PC-9 (cell line): ENCODE data around the gene NFE2L3. TPM values are rescaled to one million over a fixed set of nuclear protein-coding genes. Genes with fewer than 3 reads are reported as not detected.
A peak's percentile ranks its signal among the peaks of the same experiment; 100 is the strongest.
"Not testable (repeated sequence)": the region's sequence is repeated elsewhere in the genome, so short reads cannot be mapped to it uniquely, and the experiment has no call there.

Experiments
- BruUV-seq: library from RNA; stranded (reverse); fragments of 400-500 nt; replicated peaks from 2 replicates; lab custom pipeline; 2021; lab: Mats Ljungman, UMichigan
- CTCF ChIA-PET: fragments of 300-600 bp; sonication (Branson Sonifier 250); formaldehyde crosslinking; loops from one replicate; lab custom pipeline; 2022; ENCODE audit warnings: antibody characterized with exemption; lab: Charles Lee
- POLR2A ChIA-PET: fragments of 300-600 bp; sonication (Branson Sonifier 250); formaldehyde crosslinking; loops from one replicate; lab custom pipeline; 2022; ENCODE audit warnings: antibody characterized with exemption; ENCODE audit not compliant: unreplicated experiment; lab: Charles Lee
- DNase-seq, 2 experiments: peaks; one replicate each; pipeline versions ENCODE4 v3.0.0 to v3.0.0-alpha.2; 2015 to 2022; ENCODE audit warnings: mixed read lengths in 1 of 2
- H2AFZ ChIP-seq: fragments of 200-600 bp; sonication (generic); 2 replicates; pipeline ENCODE4 v1.8.1; 2017; ENCODE audit warnings: antibody characterized with exemption
- H3F3A ChIP-seq: fragments of 200-600 bp; sonication (generic); 2 replicates; pipeline ENCODE4 v1.8.1; 2017; ENCODE audit warnings: antibody characterized with exemption, mild to moderate bottlenecking, low read depth; ENCODE audit not compliant: insufficient read depth
- H3K27ac ChIP-seq: fragments of 200-600 bp; sonication (generic); 2 replicates; pipeline ENCODE4 v1.6.1; 2016; ENCODE audit warnings: mixed run types
- H3K27me3 ChIP-seq: fragments of 200-600 bp; sonication (generic); 2 replicates; pipeline ENCODE4 v1.6.1; 2016; ENCODE audit warnings: low read depth, mixed run types; ENCODE audit not compliant: insufficient read depth
- H3K36me3 ChIP-seq: fragments of 200-600 bp; sonication (generic); 2 replicates; pipeline ENCODE4 v1.6.1; 2016; ENCODE audit warnings: low read depth, mixed run types
- H3K4me1 ChIP-seq: fragments of 200-600 bp; sonication (generic); replicated peaks from 2 replicates; pipeline ENCODE4 v1.6.1; 2016; ENCODE audit warnings: mixed run types; ENCODE audit not compliant: insufficient read depth
- H3K4me2 ChIP-seq: fragments of 200-600 bp; sonication (generic); 2 replicates; pipeline ENCODE4 v1.6.1; 2017; ENCODE audit warnings: mixed run types
- H3K4me3 ChIP-seq: fragments of 200-600 bp; sonication (generic); 2 replicates; pipeline ENCODE4 v1.6.1; 2016; ENCODE audit warnings: mixed run types
- H3K79me2 ChIP-seq: fragments of 200-600 bp; sonication (generic); 2 replicates; pipeline ENCODE4 v1.6.1; 2017; ENCODE audit warnings: low read depth, mixed run types
- H3K9me2 ChIP-seq: fragments of 200-600 bp; sonication (generic); 2 replicates; pipeline ENCODE4 v1.8.1; 2017; ENCODE audit warnings: mild to moderate bottlenecking; ENCODE audit not compliant: insufficient read depth
- H3K9me3 ChIP-seq: fragments of 200-600 bp; sonication (generic); 2 replicates; pipeline ENCODE4 v1.8.1; 2016; ENCODE audit warnings: low read depth; ENCODE audit not compliant: insufficient read depth
- H4K20me1 ChIP-seq: fragments of 200-600 bp; sonication (generic); 2 replicates; pipeline ENCODE4 v1.8.1; 2017; ENCODE audit not compliant: insufficient read depth
- CTCF ChIP-seq: fragments of 200-600 bp; sonication (generic); conservative IDR thresholded peaks from 2 replicates; pipeline ENCODE4 v1.6.1; 2017; ENCODE audit warnings: mixed run types, antibody characterized with exemption, mild to moderate bottlenecking, moderate library complexity
- EZH2 ChIP-seq: fragments of 200-600 bp; sonication (generic); IDR thresholded peaks from 2 replicates; pipeline ENCODE4 v1.8.0; 2017; ENCODE audit warnings: antibody characterized with exemption, low read depth
- intact Hi-C: fragments of 100-400 bp; cut with micrococcal nuclease; formaldehyde crosslinking; loops from one replicate; pipeline ENCODE4 v1.10.0; 2022; ENCODE audit not compliant: unreplicated experiment
- total RNA-seq: library from RNA; stranded (reverse); gene quantifications from 2 replicates; pipeline ENCODE4 v1.2.3, GENCODE V29; 2021

Gene NFE2L3
- total RNA-seq, 1 experiment from 2014 or later = 49.1 TPM

- intact Hi-C loops = loop anchor here (10.0 kb wide), 1 partner anchor 299 kb away; no protein-coding TSS in a partner anchor
- peaks cover 98% of the 10 kb centered on the region for H3K79me2 ChIP-seq
- no peak overlapping the region for H3K4me3 ChIP-seq
- no TSS peak for BruUV-seq
- no peaks in the 10 kb centered on the region for H3K9me3 ChIP-seq
- no peak overlapping the region; the same call in 1 of the 2 replicates for H3K4me2 ChIP-seq
- H3K4me1 ChIP-seq = peaks cover 39% of the 10 kb centered on the region
- CTCF ChIA-PET = interaction anchor here (0.6 to 0.7 kb wide), 2 partner anchors 101 to 157 kb away, joined by 5 read pairs; no protein-coding TSS in a partner anchor
- H2AFZ ChIP-seq = no peak overlapping the region
- no peak for TF ChIP-seq EZH2
- no peak; the same call in 1 of the 2 replicates for TF ChIP-seq CTCF
- POLR2A ChIA-PET = interaction anchor here (0.6 to 0.7 kb wide), 2 partner anchors 11 to 89 kb away, joined by 4 read pairs; no protein-coding TSS in a partner anchor
- H3F3A ChIP-seq = peaks cover 99% of the 10 kb centered on the region
- H4K20me1 ChIP-seq = peaks cover 99% of the 10 kb centered on the region
- peaks cover 94% of the 10 kb centered on the region for H3K36me3 ChIP-seq
- H3K27me3 ChIP-seq = no peaks in the 10 kb centered on the region
- no peaks in the 10 kb centered on the region for H3K9me2 ChIP-seq
- peak overlapping the region; percentile 51 for H3K27ac ChIP-seq
- no peak for DNase-seq
These were observed 41.6 kb downstream of the NFE2L3 start for GRCh38 chr7:26193432-26194207.

DNA sequence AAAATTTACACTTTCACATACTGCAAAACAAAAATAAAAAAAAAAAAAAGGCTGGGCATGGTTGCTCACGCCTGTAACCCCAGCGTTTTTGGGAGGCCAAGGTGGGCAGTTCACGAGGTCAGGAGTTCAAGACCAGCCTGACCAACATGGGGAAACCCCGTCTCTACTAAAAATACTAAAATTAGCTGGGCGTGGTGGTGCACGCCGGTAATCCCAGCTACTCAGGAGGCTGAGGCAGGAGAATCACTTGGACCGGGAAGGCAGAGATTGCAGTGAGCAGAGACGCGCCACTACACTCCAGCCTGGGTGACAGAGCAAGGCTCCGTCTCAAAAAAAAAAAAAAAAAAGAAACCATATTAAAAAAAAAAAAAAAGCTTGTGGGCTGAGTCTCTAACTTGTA, 42.8 kb downstream of the NFE2L3 start:
- BruUV-seq, H3K27me3 ChIP-seq, H3K9me2 ChIP-seq, H2AFZ ChIP-seq, H3K4me2 ChIP-seq, H3K4me3 ChIP-seq, H3K9me3 ChIP-seq, DNase-seq: not testable (repeated sequence)
- ChIA-PET CTCF (interaction anchor here (0.6 to 0.7 kb wide), 6 partner anchors 12 to 966 kb away, joined by 3 to 12 read pairs (median 6); no protein-coding TSS in a partner anchor), POLR2A (interaction anchor here (0.5 to 0.7 kb wide), 5 partner anchors 11 to 1575 kb away, joined by 4 to 9 read pairs (median 5); no protein-coding TSS in a partner anchor)
- Histone ChIP-seq H3K79me2 (peaks cover 98% of the 10 kb centered on the region), H3K4me1 (peaks cover 36% of the 10 kb centered on the region), H3K36me3 (peaks cover 94% of the 10 kb centered on the region), H3K27ac (peak overlapping the region; percentile 51; the same call in 1 of the 2 replicates), H3F3A (peaks cover 98% of the 10 kb centered on the region), H4K20me1 (peaks cover 99% of the 10 kb centered on the region)
- intact Hi-C loops = loop anchor here (5.0 to 10.0 kb wide), 2 partner anchors 300 to 473 kb away; no protein-coding TSS in a partner anchor

DNA sequence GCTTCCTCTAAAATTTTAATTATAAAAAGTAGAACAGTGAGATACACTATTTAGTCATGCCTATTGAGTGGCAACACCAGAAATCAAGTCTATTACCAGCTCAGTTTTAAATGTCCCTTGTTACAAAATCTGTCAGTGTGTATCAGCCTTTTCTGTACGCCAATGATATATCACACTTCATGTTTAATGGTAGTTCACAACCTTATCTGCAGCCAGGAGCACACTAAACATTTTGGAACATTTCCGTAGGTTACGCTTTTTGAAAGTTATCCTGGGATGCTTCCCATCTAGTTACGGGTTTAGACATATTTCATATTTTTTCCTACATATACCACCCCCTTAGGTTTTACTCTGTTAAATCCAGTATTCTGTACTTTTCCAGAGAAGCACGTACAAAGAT, 43.2 kb downstream of the NFE2L3 start:
- Histone ChIP-seq H2AFZ (no peak overlapping the region), H4K20me1 (peaks cover 96% of the 10 kb centered on the region), H3K27me3 (no peaks in the 10 kb centered on the region), H3F3A (peaks cover 98% of the 10 kb centered on the region), H3K4me1 (peaks cover 35% of the 10 kb centered on the region), H3K9me3 (no peaks in the 10 kb centered on the region), H3K9me2 (no peaks in the 10 kb centered on the region), H3K27ac (0 out of 2 replicates have a peak overlapping the region, but pooled peaks have one; percentile 92), H3K79me2 (peaks cover 100% of the 10 kb centered on the region), H3K4me3 (no peak overlapping the region), H3K4me2 (0 out of 2 replicates have a peak overlapping the region, but pooled peaks have one; percentile 3), H3K36me3 (peaks cover 92% of the 10 kb centered on the region)
- ChIA-PET CTCF (interaction anchor here (0.6 to 0.7 kb wide), 5 partner anchors 12 to 966 kb away, joined by 3 to 12 read pairs (median 6); no protein-coding TSS in a partner anchor), POLR2A (interaction anchor here (0.5 to 0.7 kb wide), 5 partner anchors 12 to 1575 kb away, joined by 4 to 9 read pairs (median 5); no protein-coding TSS in a partner anchor)
- intact Hi-C loops = loop anchor here (5.0 to 10.0 kb wide), 2 partner anchors 300 to 472 kb away; no protein-coding TSS in a partner anchor
- TF ChIP-seq EZH2 (no peak), CTCF (no peak)
- DNase-seq = no peak
- no TSS peak for BruUV-seq
